GM12872 (cell line): ENCODE results near the gene ONECUT1.

Experiments
- TF ChIP-seq, protein P1 (sequence below): IDR thresholded peaks from 3 replicates; pipeline ENCODE4 v1.5.1; 2011; ENCODE audit warnings: low read depth, mild to moderate bottlenecking, low read length, moderate library complexity; ENCODE audit not compliant: insufficient read depth

ONECUT1 gene

DNA sequence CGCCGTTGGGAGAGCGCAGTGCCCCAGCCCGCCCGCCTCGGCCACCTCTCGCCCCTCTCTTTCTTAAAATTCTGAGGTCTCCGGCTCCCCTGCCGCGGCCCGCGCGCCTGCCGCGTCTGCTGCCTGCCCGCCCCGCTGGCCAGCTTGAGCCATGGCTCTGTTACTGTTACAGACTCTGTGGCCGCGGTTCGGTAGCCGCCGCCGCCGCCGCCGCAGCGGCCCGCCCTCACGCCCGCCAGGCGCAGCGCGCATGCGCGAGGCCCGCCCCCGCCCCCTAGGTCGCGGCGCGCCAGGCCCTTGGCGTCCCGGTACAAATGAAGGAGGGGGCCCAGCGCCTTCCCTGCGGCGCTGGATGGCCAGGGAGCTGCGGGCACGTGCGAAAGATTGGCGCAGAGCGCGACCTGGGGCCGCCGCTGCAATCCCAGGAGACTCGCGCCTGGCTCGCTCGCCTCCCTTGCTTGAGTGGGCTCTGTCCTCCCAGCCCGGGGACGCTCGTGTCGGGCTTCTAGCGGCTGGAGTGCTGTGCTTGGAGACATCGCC lies at the start of gene ONECUT1:
Gene ONECUT1 (minus strand): TSS at position 168 of the 540 bp plus-strand sequence. CDS start 452 bp downstream, outside the sequence.
- TF ChIP-seq, protein P1, sequence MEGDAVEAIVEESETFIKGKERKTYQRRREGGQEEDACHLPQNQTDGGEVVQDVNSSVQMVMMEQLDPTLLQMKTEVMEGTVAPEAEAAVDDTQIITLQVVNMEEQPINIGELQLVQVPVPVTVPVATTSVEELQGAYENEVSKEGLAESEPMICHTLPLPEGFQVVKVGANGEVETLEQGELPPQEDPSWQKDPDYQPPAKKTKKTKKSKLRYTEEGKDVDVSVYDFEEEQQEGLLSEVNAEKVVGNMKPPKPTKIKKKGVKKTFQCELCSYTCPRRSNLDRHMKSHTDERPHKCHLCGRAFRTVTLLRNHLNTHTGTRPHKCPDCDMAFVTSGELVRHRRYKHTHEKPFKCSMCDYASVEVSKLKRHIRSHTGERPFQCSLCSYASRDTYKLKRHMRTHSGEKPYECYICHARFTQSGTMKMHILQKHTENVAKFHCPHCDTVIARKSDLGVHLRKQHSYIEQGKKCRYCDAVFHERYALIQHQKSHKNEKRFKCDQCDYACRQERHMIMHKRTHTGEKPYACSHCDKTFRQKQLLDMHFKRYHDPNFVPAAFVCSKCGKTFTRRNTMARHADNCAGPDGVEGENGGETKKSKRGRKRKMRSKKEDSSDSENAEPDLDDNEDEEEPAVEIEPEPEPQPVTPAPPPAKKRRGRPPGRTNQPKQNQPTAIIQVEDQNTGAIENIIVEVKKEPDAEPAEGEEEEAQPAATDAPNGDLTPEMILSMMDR, result no peak

DNA sequence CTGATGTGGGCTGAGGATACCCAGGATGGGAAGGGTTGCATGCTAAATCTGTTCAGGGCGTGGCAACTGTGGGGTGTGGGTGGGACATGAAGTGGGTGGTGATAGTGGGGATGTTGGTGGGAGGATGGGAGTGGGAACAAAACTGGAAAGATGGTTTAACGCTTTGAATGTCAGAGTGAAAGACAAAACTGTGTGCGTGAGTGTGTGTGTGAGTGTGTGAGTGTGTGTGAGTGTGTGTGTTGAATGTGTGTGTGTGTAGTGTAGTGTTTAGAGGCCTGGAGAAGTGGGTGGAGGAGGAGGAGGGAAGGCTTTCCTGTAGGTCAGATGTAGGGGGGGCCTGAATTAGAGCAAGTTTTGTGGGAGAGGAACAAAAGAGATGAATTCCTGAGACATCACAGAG lies 44.2 kb upstream of the ONECUT1 start:
- TF ChIP-seq, protein P1, result no peak

DNA sequence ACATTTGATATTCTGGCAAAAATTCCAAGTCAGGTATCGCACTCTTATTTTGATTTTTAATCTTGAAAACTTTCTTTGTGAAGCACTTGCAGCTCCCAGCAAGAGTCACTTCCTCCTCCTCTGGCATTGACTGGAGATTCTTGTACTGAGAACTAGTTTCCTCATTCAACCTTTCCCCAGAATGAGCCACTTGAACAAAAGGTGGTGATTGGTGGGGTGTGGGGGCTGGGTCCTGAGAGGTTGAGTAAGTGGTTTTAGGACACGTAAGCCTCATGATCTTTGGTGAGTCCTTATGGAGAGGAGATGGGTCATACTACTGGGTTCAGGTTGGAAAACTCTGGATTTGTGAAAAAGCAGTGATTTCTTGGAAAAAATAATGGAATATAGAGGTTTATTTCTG lies 32.3 kb upstream of the ONECUT1 start:
- TF ChIP-seq, protein P1, result no peak

DNA sequence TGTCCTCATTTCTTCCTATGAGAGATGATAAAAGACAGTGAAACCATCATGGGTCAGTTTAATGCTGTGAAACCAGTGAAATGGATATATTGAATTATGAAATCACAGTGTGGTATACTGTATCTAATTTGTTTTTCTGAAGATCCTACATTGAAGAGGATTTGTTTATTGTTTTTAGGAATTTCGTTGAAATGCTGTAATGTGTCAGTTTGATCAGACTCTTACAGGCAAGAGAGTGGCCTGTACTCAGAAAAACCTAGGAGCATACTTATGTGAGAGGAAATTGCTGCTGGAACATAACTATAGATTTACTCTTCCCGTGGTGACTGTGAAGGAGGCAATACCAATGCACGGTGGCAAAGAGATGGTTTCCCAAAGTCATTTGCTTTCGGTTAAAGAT lies 29.1 kb upstream of the ONECUT1 start:
- TF ChIP-seq, protein P1, result no peak

DNA sequence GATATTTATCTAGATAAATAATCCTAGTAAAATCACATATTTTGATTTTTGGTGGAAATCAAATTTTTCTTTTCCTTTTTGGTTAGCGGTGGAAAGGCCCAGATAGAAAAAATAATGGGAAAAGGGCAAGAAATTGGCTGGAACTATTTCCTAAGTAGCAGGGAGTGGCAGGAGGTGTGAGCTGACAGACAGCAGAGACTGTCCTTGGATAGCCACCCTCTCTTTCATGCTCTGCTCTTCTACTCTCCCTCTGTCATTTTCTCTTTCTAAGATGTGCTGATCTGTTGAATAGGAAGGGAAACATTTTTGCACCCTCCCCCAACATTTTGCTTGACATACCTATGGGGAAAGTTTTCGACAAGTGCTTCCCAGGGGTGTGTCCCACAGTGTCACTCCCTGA lies 18.9 kb upstream of the ONECUT1 start:
- TF ChIP-seq, protein P1, result no peak

DNA sequence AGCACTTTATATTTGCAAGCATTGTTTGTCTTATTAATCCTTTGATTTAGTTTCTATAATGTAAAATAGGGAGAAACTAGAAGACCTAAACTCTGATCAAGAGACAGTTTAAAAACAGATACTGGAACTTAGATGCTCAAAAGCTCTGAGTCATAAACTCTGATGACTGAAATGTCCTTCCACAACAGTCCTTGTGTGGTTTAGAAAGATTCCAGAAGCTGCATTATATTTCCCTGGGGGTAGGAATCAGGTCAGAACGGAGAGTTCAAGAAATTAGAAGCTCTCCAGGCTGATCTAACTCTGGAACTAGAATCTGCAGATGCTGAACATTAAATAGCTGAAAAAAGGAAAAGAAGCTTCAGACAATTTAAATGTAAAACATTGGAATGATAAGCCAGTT lies 18.3 kb upstream of the ONECUT1 start:
- TF ChIP-seq, protein P1, result no peak

DNA sequence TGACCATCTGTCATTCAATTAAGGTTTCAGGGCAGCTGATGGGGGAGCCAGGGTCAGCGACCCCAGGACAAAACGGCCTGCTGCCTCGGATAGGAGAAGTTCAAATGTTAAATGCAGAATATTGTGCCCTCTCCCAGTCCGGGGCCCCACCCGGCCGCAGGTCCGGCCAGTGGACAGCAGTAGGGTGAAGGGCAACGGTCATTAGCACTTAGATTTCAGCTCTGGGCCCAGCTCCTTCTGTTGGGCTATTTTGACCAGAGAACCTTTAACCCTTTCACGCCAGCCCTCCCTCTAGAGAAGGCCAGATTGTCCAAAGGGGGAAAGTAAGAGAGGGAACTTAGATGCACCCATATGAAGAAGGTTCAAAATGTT lies 16.1 kb upstream of the ONECUT1 start:
- TF ChIP-seq, protein P1, result no peak
